ENCODE results near the gene IGIP.

The IGIP gene

DNA sequence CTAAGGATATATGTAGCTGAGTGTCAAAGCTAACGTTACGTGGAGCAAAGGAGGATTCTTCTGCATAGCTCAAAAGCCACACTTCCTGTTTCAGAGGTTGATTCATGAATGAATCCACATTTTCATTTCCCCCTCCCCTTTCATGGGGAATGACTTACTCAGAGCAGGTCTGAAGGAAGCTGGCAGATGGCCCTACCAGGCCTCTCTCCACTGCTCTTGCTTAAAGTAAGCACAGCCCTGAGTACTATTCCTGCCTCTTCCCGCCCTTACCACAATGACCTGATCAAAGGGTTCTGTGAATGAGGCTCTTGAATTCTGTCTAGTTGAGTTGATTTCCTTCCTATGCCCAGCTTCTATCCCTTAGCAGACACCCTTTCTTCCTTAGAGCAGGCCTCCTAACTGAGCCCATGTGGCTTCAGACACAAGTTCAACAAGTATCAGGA is 6.3 kb downstream of the IGIP start:
- DNase-seq: peak in 3 of 42 donors; percentile 30 to 67 (median 44)
- intact Hi-C loops (cut with DNase I): no loop called here

- intact Hi-C loops (cut with DNase I): no loop called here
These were observed 7.9 kb downstream of the IGIP start for GRCh38 chr5:140133514-140134167.

DNA sequence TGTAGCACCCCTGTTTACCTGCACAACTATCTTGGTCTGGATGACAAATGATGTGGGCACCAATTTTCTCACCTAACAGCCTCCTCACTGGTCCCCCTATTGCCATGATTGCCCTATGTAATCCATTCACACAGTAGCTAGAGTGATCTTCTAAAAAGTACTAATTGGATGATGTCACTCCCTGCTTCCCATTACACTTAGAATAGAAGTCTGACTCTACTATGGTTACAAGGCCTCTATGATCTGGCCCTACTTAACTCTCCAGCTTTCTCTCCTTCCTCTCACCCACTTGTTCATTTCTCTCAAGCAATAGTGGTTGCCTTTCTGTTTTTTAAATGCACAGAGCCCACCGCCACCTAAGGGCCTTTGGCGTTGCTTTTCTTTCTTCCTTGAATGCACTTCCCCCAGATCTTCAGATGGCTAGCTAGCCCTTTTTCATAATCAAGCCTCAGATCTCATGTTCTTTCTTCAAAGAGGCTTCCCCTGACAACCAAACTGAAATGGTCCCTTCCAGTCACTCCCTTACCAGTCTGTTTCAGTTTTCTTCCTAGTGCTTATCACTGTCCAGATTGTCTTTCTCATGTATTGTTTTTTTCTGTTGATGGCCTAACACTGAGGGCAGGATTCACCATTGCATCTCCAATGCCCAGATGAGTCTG is 8.7 kb downstream of the IGIP start:
- intact Hi-C loops (cut with DNase I): no loop called here

More at GRCh38 chr5:140133514-140134167, 7.9 kb downstream of the IGIP start:
- DNase-seq: no peak

GRCh38 chr5:140135127-140135526 is 9.4 kb downstream of the IGIP start:
- no peak for DNase-seq
- intact Hi-C loops (cut with DNase I): no loop called here

More for the DNA sequence above, 8.7 kb downstream of the IGIP start:
- no peak for DNase-seq

DNA sequence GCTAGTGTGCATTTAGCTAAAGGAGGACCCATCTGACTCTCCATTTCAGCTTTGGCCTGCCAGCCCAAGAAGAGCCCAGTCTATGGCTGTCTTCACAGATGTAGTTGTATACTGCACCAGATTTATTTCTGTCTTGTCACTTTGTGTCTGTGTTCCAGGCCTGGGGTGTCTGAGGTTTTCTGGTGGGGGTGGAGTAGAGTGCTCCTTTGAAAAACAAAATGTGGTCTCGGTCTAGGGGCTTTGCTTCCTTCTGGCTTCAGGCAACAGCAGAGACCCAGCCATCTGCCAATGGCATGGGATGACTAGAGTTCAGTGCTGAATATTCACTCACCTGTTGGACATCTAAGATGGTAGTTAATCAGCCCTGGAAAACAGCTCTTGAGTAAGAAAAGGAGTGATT is 10.9 kb downstream of the IGIP start:
- intact Hi-C loops (cut with DNase I): no loop called here
- DNase-seq: peak in 1 of 42 donors; percentile 29

GRCh38 chr5:140140435-140140834 is 14.7 kb downstream of the IGIP start:
- intact Hi-C loops (cut with DNase I): no loop called here
- DNase-seq: no peak

DNA sequence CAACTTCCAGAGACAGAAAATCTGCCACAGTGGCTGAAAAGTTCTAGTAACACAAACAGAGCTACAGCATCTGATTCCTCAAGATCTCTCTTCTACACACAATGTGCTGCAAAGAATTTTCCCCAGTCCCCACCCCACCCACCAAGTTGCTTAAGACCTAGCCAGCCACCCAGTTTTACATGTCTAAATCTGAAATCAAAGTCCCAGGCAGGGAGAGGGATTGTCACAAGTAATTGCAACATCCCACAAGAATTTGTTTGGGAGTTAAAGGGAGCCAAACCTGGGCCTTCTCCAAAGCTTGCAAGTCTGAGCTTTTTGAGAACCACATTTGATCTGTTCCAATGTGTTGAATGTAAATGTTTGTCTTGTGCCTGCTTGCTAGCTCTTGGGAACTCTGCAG is 15.5 kb downstream of the IGIP start:
- DNase-seq: no peak
- intact Hi-C loops (cut with DNase I): no loop called here

DNA sequence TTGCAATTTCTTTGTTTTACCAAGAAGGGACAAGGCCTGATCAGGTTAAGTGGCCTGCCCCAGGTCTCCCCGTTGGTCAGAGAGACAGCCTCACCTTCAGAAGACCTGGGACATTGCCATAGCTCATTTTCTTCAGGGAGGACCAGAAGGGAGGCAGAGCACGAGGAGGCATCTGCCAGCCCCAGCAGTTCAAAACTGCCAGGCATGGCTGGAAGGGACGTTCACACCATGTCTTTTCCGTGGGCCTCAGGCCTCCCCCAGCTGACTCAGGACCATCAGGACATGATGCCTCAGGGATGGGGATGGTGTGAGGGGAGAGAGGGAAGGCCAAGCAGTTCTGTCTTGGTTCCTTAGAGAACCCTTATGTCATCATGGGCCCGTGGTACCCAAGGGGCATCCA is 16.5 kb downstream of the IGIP start:
- DNase-seq: no peak
- intact Hi-C loops (cut with DNase I): no loop called here

DNA sequence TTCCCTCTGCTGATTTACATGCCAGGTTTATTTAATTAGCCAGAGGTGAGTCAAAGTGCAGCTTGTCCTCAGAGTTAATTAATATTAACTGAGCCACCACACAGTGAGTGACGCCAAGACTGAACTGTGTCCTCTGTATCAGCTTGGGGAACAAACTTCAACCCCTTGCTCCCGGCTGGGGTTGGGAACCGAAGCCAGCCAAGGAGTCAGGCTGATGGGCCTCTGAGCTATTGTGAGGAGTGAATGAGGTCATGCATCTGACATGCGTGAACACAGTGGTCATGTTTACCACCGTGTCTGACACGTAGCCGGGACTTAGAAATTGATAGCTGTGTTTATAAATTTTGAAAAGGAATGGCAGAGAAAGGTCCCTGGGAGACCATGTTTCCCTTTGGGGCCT is 17.1 kb downstream of the IGIP start:
- intact Hi-C loops (cut with DNase I): no loop called here
- DNase-seq: peak in 1 of 42 donors; percentile 13

DNA sequence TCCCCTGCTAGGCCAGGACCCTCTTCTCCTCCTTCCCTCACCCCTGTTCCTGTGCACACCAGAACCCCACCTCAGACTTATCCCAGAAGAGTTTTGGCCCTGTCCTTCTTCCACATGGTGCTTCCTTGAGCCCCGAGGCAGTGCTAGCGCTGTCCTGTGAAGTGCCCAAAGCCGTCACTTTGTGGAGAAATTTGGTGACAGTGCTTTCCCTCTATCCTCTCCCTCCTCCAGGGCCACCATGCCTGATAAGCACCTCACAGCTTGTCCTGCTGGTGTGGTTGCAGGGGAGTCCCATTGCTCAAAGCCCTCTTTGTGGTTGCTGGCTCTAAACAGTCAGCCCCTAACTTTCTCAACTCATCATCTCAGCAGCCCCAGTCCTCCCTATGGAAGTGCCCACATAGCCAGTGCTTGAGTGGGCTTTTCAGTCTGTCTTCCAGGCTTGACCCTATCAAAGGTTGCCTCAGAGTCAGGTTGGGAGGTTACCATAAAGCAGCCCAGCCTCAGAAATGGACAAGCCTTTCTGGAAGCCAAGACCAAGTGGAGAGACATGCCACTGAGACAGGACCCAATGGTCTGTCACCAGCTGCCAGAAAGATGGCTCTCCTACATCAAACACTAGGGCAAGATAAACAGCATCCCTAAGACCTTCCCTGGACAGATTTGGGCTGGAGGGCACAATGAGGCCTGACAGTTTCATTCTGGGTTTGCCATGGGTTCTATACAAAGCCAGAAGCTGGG is 18.0 kb downstream of the IGIP start:
- peak in 1 of 42 donors; percentile 19 for DNase-seq
- intact Hi-C loops (cut with DNase I): no loop called here

DNA sequence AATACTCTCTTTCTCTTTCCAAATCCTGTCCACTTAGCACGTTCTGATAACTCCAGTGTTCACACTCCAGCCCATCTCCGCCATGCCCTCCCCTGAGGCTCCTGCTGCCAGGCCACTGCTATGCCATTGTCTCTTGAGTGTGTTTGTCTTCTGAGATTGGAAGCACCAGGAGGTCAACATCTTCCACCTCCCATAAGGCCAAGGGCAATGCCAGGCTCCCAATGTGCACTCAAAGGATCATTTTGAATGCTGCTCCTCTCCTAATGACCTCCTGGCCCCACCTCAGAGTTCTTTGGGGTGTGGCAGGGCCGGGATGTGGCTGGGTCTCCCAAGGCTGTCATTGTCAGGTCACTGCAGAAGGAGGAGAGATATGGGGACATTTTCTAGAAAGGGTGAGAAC is 19.5 kb downstream of the IGIP start:
- DNase-seq: peak in 2 of 42 donors; percentile 32
- intact Hi-C loops (cut with DNase I): no loop called here

DNA sequence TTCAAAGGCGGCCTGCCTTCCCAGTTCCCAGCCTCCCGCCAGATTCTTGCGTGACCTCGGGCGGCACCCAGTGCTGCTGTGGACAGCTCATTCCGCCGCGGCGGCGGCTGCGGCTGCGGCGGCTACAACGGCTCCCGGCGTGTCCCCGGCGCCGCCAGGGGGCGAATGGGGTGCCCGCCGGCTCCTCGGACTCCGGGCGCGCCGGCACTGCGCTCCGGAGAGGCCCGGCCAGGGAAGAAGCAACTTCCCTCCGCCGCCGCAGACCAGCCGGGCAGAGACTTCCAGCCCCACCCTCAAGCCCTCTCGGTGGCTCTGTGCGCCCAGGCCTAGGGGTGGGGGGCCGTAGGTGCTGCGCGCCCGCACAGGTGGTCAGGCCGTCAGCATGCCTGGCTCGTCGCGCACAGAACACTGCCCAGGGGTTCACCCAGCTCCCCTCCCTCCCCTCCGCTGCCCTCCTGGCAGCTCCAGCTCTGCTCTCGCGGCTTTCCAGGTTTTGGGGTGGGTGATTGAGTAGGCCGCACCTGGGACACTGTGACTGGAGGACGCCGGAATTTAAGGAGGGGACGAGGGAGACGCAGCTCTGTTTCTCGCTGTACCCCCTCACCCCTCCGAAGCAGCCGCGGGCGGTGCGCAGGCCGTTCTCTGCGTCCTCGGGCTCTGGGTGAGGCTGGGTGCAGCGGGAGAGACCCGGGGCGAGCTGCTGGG is 20.2 kb downstream of the IGIP start:
- peak in 41 of 42 donors; percentile 12 to 86 (median 66) for DNase-seq
- intact Hi-C loops (cut with DNase I): no loop called here

- intact Hi-C loops (cut with DNase I): no loop called here
These were observed 20.7 kb downstream of the IGIP start for GRCh38 chr5:140146523-140146842.

DNA sequence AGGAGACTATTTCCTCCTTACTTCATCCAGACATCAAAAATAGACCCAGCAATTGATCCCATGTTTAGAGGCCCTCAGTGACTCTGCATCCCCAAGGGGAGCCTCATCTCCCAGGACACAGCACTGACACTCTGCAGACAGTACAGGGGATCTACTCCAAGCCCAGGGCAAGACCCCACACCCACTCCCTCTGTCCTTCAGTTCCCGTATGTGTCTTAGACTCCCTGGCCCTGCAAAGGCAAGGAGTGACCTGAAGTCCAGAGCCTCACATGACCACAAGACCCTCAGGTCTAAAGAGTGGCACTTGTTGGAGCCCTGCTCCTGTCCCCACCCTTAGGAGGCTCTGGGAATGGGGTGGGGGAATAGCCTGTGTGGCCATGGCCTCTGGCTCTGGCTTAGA is 21.7 kb downstream of the IGIP start:
- DNase-seq: peak in 2 of 42 donors; percentile 4 to 19
- intact Hi-C loops (cut with DNase I): no loop called here

More at GRCh38 chr5:140146523-140146842, 20.7 kb downstream of the IGIP start:
- no peak for DNase-seq

DNA sequence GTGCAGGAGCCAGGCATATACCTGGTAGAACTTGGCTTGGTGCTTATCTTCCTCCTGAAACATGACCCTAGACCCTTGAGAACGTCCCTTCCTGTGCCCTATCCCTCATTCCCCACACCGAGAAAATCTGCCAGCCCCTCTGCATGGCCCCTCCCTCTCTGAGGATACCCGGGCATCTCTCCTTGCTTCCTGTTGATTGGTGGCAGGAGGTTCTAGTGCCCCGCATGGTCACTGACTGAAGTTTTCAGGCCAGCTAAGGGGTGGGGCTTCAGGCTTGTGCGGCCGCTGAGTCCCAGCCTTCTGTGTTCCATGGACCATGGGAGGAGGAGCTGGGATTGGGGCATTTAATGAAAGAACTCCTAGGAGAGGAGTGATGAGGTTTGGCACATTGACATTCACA is 22.8 kb downstream of the IGIP start:
- intact Hi-C loops (cut with DNase I): no loop called here
- peak in 13 of 42 donors; percentile 11 to 51 (median 31) for DNase-seq

GRCh38 chr5:140150201-140150600 is 24.5 kb downstream of the IGIP start:
- intact Hi-C loops (cut with DNase I): loop anchor here (10.0 kb wide), 1 partner anchor 365 kb away; no protein-coding TSS in a partner anchor
- DNase-seq: peak in 1 of 42 donors; percentile 2

- DNase-seq: peak in 1 of 42 donors; percentile 18
- intact Hi-C loops (cut with DNase I): loop anchor here (10.0 kb wide), 1 partner anchor 367 kb away; no protein-coding TSS in a partner anchor
These were observed 25.6 kb downstream of the IGIP start for GRCh38 chr5:140151144-140152021.
